DMS114 treated with DMSO at 0.1 percent for 48 hours (cell line): ENCODE data around the gene GAA.

ENCODE experiments used
- DNase-seq: peaks from one replicate; lab custom pipeline; 2025; ENCODE audit not compliant: unreplicated experiment; lab: John Stamatoyannopoulos, UW

GAA gene

GRCh38 chr17:80101011-80101945, at the start of gene GAA:
Gene GAA (plus strand): TSS chr17:80101581. CDS start chr17:80104587, 3,006 bp downstream.
- peak; percentile 15 for DNase-seq

GRCh38 chr17:80051681-80052080, 49.7 kb upstream of the GAA start:
- DNase-seq: no peak

GRCh38 chr17:80053102-80053501, 48.3 kb upstream of the GAA start:
- DNase-seq: no peak

GRCh38 chr17:80055597-80055996, 45.8 kb upstream of the GAA start:
- DNase-seq: no peak

GRCh38 chr17:80058311-80058955, 42.9 kb upstream of the GAA start:
- DNase-seq: no peak

- no peak for DNase-seq
Observed at GRCh38 chr17:80060644-80061043, 40.7 kb upstream of the GAA start.

GRCh38 chr17:80061421-80061820, 40.0 kb upstream of the GAA start:
- DNase-seq: no peak

- DNase-seq: no peak
Observed at GRCh38 chr17:80063830-80064585, 37.4 kb upstream of the GAA start.

GRCh38 chr17:80064696-80065095, 36.7 kb upstream of the GAA start:
- no peak for DNase-seq

GRCh38 chr17:80065478-80066170, 35.8 kb upstream of the GAA start:
- DNase-seq: no peak

- DNase-seq: no peak
Observed at GRCh38 chr17:80067393-80067986, 33.9 kb upstream of the GAA start.

- DNase-seq: no peak
Observed at GRCh38 chr17:80068301-80069222, 32.8 kb upstream of the GAA start.

GRCh38 chr17:80070375-80071115, 30.8 kb upstream of the GAA start:
- no peak for DNase-seq

GRCh38 chr17:80071116-80071841, 30.1 kb upstream of the GAA start:
- no peak for DNase-seq

GRCh38 chr17:80072410-80072809, 29.0 kb upstream of the GAA start:
- DNase-seq: no peak

GRCh38 chr17:80080081-80080480, 21.3 kb upstream of the GAA start:
- DNase-seq: no peak

GRCh38 chr17:80081596-80081995, 19.8 kb upstream of the GAA start:
- no peak for DNase-seq
